ENCODE data around the gene PHF12.

DNA sequence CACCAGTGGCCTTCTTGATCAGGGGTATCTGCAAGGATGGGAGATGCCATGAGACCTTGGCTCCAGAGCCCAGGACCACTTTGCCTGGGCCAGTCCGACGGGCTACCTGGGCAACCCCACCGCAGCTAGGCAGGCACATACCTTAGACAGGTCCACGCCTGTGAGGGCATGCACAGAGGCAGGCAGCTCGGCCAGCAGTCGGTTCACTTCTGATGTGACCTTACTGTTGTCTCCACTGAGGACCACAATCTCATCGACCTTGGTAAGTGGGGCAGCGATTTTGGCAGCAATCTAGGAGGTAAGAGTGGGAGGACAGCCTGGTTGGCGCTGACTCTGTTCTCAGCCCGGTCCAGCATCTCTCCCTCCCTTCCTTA is 70.8 kb downstream of the PHF12 start:
- TF ChIP-seq POLR2A (IDR thresholded peaks at IDR 0.05) (no peak), EP300 (IDR thresholded peaks at IDR 0.05) (no peak)
- TF ChIP-seq, protein P1, sequence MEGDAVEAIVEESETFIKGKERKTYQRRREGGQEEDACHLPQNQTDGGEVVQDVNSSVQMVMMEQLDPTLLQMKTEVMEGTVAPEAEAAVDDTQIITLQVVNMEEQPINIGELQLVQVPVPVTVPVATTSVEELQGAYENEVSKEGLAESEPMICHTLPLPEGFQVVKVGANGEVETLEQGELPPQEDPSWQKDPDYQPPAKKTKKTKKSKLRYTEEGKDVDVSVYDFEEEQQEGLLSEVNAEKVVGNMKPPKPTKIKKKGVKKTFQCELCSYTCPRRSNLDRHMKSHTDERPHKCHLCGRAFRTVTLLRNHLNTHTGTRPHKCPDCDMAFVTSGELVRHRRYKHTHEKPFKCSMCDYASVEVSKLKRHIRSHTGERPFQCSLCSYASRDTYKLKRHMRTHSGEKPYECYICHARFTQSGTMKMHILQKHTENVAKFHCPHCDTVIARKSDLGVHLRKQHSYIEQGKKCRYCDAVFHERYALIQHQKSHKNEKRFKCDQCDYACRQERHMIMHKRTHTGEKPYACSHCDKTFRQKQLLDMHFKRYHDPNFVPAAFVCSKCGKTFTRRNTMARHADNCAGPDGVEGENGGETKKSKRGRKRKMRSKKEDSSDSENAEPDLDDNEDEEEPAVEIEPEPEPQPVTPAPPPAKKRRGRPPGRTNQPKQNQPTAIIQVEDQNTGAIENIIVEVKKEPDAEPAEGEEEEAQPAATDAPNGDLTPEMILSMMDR (IDR thresholded peaks at IDR 0.05) = no peak
